SK-N-SH (cell line): ENCODE data around the gene ABHD8.

Source experiments
- CTCF ChIP-seq: fragments of 200-600 bp; sonication (generic); IDR thresholded peaks from 2 replicates; pipeline ENCODE4 v1.6.1; 2017; ENCODE audit warnings: antibody characterized with exemption, mild to moderate bottlenecking, moderate library complexity
- ELF1 ChIP-seq: IDR thresholded peaks from 2 replicates; pipeline ENCODE4 v1.4.0; 2012
- EZH2phosphoT487 ChIP-seq: fragments of 200-600 bp; sonication (generic); IDR thresholded peaks from 2 replicates; pipeline ENCODE4 v1.6.1; 2017; ENCODE audit warnings: low read depth, mixed run types, mild to moderate bottlenecking, antibody characterized with exemption, moderate library complexity, borderline replicate concordance
- FOXM1 ChIP-seq: IDR thresholded peaks from 2 replicates; pipeline ENCODE4 v1.4.0; 2012; ENCODE audit warnings: low read depth, mild to moderate bottlenecking
- GATA2 ChIP-seq: sonication (generic); formaldehyde crosslinking; IDR thresholded peaks from 2 replicates; pipeline ENCODE4 v1.5.0; 2020; ENCODE audit warnings: mild to moderate bottlenecking, missing genetic modification reagents
- POLR2AphosphoS5 ChIP-seq: IDR thresholded peaks from 2 replicates; pipeline ENCODE4 v1.6.1; 2012; ENCODE audit warnings: low read depth, low read length
- RCOR1 ChIP-seq: fragments of 150-350 bp; IDR thresholded peaks from 2 replicates; pipeline ENCODE4 v1.6.1; 2017; ENCODE audit warnings: antibody characterized with exemption, low read length
- TAF1 ChIP-seq: IDR thresholded peaks from 2 replicates; pipeline ENCODE4 v1.6.1; 2012; ENCODE audit warnings: low read depth, mild to moderate bottlenecking, low read length, moderate library complexity, borderline replicate concordance
- TEAD4 ChIP-seq: IDR thresholded peaks from 2 replicates; pipeline ENCODE4 v1.4.0; 2012; ENCODE audit warnings: mild to moderate bottlenecking, borderline replicate concordance; ENCODE audit not compliant: insufficient read depth
- YY1 ChIP-seq: IDR thresholded peaks from 2 replicates; pipeline ENCODE4 v1.4.0; 2012; ENCODE audit warnings: low read depth, mild to moderate bottlenecking
- ZBTB33 ChIP-seq: IDR thresholded peaks from 2 replicates; pipeline ENCODE4 v1.4.0; 2012; ENCODE audit warnings: low read depth, borderline replicate concordance
- TF ChIP-seq, protein P1 (sequence below): IDR thresholded peaks from 2 replicates; pipeline ENCODE4 v1.4.0; 2012; ENCODE audit warnings: low read depth, borderline replicate concordance

GRCh38 chr19:17262557-17262956 is 40.7 kb downstream of the ABHD8 start:
- no peak for TF ChIP-seq CTCF
- TF ChIP-seq GATA2, result no peak
- no peak for TF ChIP-seq ZBTB33
- no peak for TF ChIP-seq TAF1
- TF ChIP-seq RCOR1, result no peak
- no peak for TF ChIP-seq ELF1
- no peak for TF ChIP-seq YY1
- no peak for TF ChIP-seq EZH2phosphoT487
- no peak for TF ChIP-seq POLR2AphosphoS5
- no peak for TF ChIP-seq FOXM1
- TF ChIP-seq, protein P1, sequence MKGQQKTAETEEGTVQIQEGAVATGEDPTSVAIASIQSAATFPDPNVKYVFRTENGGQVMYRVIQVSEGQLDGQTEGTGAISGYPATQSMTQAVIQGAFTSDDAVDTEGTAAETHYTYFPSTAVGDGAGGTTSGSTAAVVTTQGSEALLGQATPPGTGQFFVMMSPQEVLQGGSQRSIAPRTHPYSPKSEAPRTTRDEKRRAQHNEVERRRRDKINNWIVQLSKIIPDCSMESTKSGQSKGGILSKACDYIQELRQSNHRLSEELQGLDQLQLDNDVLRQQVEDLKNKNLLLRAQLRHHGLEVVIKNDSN, result no peak
- TF ChIP-seq TEAD4, result no peak
